IMR-90 (cell line): ENCODE results near the gene STAG1. TPM values are rescaled to one million over a fixed set of nuclear protein-coding genes. Genes with fewer than 3 reads are reported as not detected.

ENCODE experiments used
- ATAC-seq: fragments of 200-7000 bp; cut with Tn5 transposase; 2 replicates; pipeline ENCODE4 v1.9.1; 2020; ENCODE audit warnings: low read depth, mild to moderate bottlenecking, moderate library complexity
- BruUV-seq: library from RNA; stranded (reverse); fragments of 400-500 nt; replicated peaks from 2 replicates; lab custom pipeline; 2021; lab: Mats Ljungman, UMichigan
- CTCF ChIA-PET: fragments of 300-600 bp; formaldehyde crosslinking; extraction: SDS; loops from one replicate; lab custom pipeline; 2021; ENCODE audit warnings: antibody characterized with exemption; lab: Yijun Ruan, JAX
- POLR2A ChIA-PET: fragments of 300-600 bp; sonication (Branson Sonifier 250); formaldehyde crosslinking; loops from one replicate; lab custom pipeline; 2022; ENCODE audit warnings: antibody characterized with exemption; ENCODE audit not compliant: unreplicated experiment; lab: Charles Lee
- DNase-seq: peaks from one replicate; pipeline ENCODE4 v3.0.0; 2013
- H2AFZ ChIP-seq: replicated peaks from 2 replicates; pipeline ENCODE3; 2013; ENCODE audit warnings: low read length, mild to moderate bottlenecking; ENCODE audit not compliant: poor library complexity
- H2AK5ac ChIP-seq: 2 replicates; pipeline ENCODE4 v1.6.1; 2013; ENCODE audit warnings: low read depth, low read length, inconsistent platforms
- H2AK9ac ChIP-seq: replicated peaks from 2 replicates; pipeline ENCODE3; 2013; ENCODE audit warnings: mild to moderate bottlenecking, low read depth, low read length, moderate library complexity; ENCODE audit not compliant: poor library complexity
- H2BK120ac ChIP-seq: 2 replicates; pipeline ENCODE4 v1.6.1; 2013; ENCODE audit warnings: low read depth, low read length, inconsistent platforms
- H2BK15ac ChIP-seq: 3 replicates; pipeline ENCODE4 v1.6.1; 2013; ENCODE audit warnings: low read depth, low read length, inconsistent platforms
- H2BK20ac ChIP-seq: 2 replicates; pipeline ENCODE4 v1.6.1; 2013; ENCODE audit warnings: low read depth, mild to moderate bottlenecking, inconsistent platforms, low read length, moderate library complexity
- H2BK5ac ChIP-seq: 2 replicates; pipeline ENCODE4 v1.6.1; 2013; ENCODE audit warnings: mild to moderate bottlenecking, low read depth, low read length, inconsistent platforms; ENCODE audit not compliant: poor library complexity, severe bottlenecking
- H3K14ac ChIP-seq: replicated peaks from 2 replicates; pipeline ENCODE4 v1.6.1; 2013; ENCODE audit warnings: low read depth, low read length, inconsistent platforms
- H3K18ac ChIP-seq: 2 replicates; pipeline ENCODE4 v1.6.1; 2013; ENCODE audit warnings: low read depth, low read length, control low read depth
- H3K23ac ChIP-seq: 2 replicates; pipeline ENCODE4 v1.6.1; 2013; ENCODE audit warnings: low read depth, low read length, inconsistent platforms
- H3K27ac ChIP-seq: 2 replicates; pipeline ENCODE4 v1.5.1; 2013; ENCODE audit warnings: mild to moderate bottlenecking, control low read depth, low read length; ENCODE audit not compliant: insufficient read depth
- H3K27me3 ChIP-seq: 2 replicates; pipeline ENCODE4 v1.6.1; 2013; ENCODE audit warnings: low read length; ENCODE audit not compliant: control insufficient read depth, insufficient read depth
- H3K36me3 ChIP-seq: 2 replicates; pipeline ENCODE4 v1.6.1; 2013; ENCODE audit warnings: low read length, mixed read lengths; ENCODE audit not compliant: control insufficient read depth, insufficient read depth
- H3K4ac ChIP-seq: 2 replicates; pipeline ENCODE4 v1.6.1; 2013; ENCODE audit warnings: low read depth, low read length, inconsistent platforms
- H3K4me1 ChIP-seq: 2 replicates; pipeline ENCODE4 v1.6.1; 2013; ENCODE audit warnings: low read length, mixed read lengths; ENCODE audit not compliant: control insufficient read depth, insufficient read depth
- H3K4me2 ChIP-seq: 2 replicates; pipeline ENCODE4 v1.6.1; 2013; ENCODE audit warnings: low read depth, mild to moderate bottlenecking, control low read depth, low read length, moderate library complexity
- H3K4me3 ChIP-seq: 2 replicates; pipeline ENCODE4 v1.5.1; 2013; ENCODE audit warnings: low read depth, mild to moderate bottlenecking, control low read depth, low read length, moderate library complexity; ENCODE audit not compliant: insufficient read depth
- H3K56ac ChIP-seq: 2 replicates; pipeline ENCODE4 v1.6.1; 2013; ENCODE audit warnings: low read length, inconsistent platforms; ENCODE audit not compliant: insufficient read depth; ENCODE audit errors: extremely low read depth
- H3K79me1 ChIP-seq, 2 experiments: 2 replicates each; pipeline ENCODE4 v1.6.1; 2013; ENCODE audit warnings: low read length in 2 of 2, inconsistent platforms in 1 of 2, low read depth in 1 of 2
- H3K9ac ChIP-seq: 2 replicates; pipeline ENCODE4 v1.6.1; 2013; ENCODE audit warnings: low read depth, low read length, control low read depth
- H3K9me1 ChIP-seq: 2 replicates; pipeline ENCODE4 v1.6.1; 2013; ENCODE audit warnings: low read length, inconsistent platforms; ENCODE audit not compliant: insufficient read depth
- H3K9me3 ChIP-seq: 2 replicates; pipeline ENCODE4 v1.6.1; 2013; ENCODE audit warnings: low read length; ENCODE audit not compliant: control insufficient read depth, insufficient read depth
- H4K20me1 ChIP-seq: 2 replicates; pipeline ENCODE4 v1.6.1; 2013; ENCODE audit warnings: low read length, inconsistent platforms; ENCODE audit not compliant: insufficient read depth
- H4K5ac ChIP-seq: 2 replicates; pipeline ENCODE4 v1.6.1; 2013; ENCODE audit warnings: mild to moderate bottlenecking, low read depth, low read length, control low read depth
- H4K8ac ChIP-seq, 2 experiments: 2 replicates each; pipeline ENCODE4 v1.6.1; 2013; ENCODE audit warnings: low read depth in 2 of 2, low read length in 2 of 2, control low read depth in 1 of 2, inconsistent platforms in 1 of 2
- H4K91ac ChIP-seq: 2 replicates; pipeline ENCODE4 v1.6.1; 2013; ENCODE audit warnings: low read depth, low read length, inconsistent platforms; ENCODE audit not compliant: insufficient read depth
- BHLHE40 ChIP-seq: fragments of 150-350 bp; IDR thresholded peaks from 2 replicates; pipeline ENCODE4 v1.6.1; 2016; ENCODE audit warnings: mild to moderate bottlenecking, low read depth, low read length
- CEBPB ChIP-seq: IDR thresholded peaks from 2 replicates; pipeline ENCODE4 v1.6.1; 2012; ENCODE audit warnings: low read depth, low read length, improper control_type of control experiment
- CHD1 ChIP-seq: IDR thresholded peaks from 2 replicates; pipeline ENCODE4 v1.6.1; 2012; ENCODE audit warnings: low read depth, low read length, improper control_type of control experiment
- CTCF ChIP-seq: conservative IDR thresholded peaks from 2 replicates; pipeline ENCODE4 v1.5.1; 2012; ENCODE audit warnings: mild to moderate bottlenecking, low read depth, low read length, improper control_type of control experiment
- ELK1 ChIP-seq: fragments of 150-350 bp; IDR thresholded peaks from 2 replicates; pipeline ENCODE4 v1.6.1; 2016; ENCODE audit warnings: low read depth, mild to moderate bottlenecking, low read length, moderate library complexity, borderline replicate concordance
- FOS ChIP-seq: fragments of 150-350 bp; IDR thresholded peaks from 2 replicates; pipeline ENCODE4 v1.6.1; 2016; ENCODE audit warnings: low read depth, low read length
- MAFK ChIP-seq: IDR thresholded peaks from 2 replicates; pipeline ENCODE4 v1.6.1; 2012; ENCODE audit warnings: low read depth, low read length, improper control_type of control experiment
- MAZ ChIP-seq: IDR thresholded peaks from 2 replicates; pipeline ENCODE4 v1.6.1; 2012; ENCODE audit warnings: low read depth, mild to moderate bottlenecking, low read length, improper control_type of control experiment, moderate library complexity, borderline replicate concordance
- MXI1 ChIP-seq: IDR thresholded peaks from 2 replicates; pipeline ENCODE4 v1.6.1; 2012; ENCODE audit warnings: low read depth, mild to moderate bottlenecking, low read length, moderate library complexity, borderline replicate concordance
- NFE2L2 ChIP-seq: fragments of 150-350 bp; IDR thresholded peaks from 2 replicates; pipeline ENCODE4 v1.6.1; 2016; ENCODE audit warnings: low read depth, mild to moderate bottlenecking, low read length
- POLR2A ChIP-seq: IDR thresholded peaks from 2 replicates; pipeline ENCODE4 v1.6.1; 2012; ENCODE audit warnings: mild to moderate bottlenecking, low read depth, low read length
- RAD21 ChIP-seq: IDR thresholded peaks from 2 replicates; pipeline ENCODE4 v1.6.1; 2012; ENCODE audit warnings: low read length, improper control_type of control experiment
- RCOR1 ChIP-seq: IDR thresholded peaks from 2 replicates; pipeline ENCODE4 v1.6.1; 2012; ENCODE audit warnings: mild to moderate bottlenecking, low read length, improper control_type of control experiment; ENCODE audit not compliant: insufficient replicate concordance
- RFX5 ChIP-seq: IDR thresholded peaks from 2 replicates; pipeline ENCODE4 v1.8.0; 2012; ENCODE audit warnings: low read depth, mild to moderate bottlenecking, low read length, moderate library complexity
- SMC3 ChIP-seq: fragments of 150-350 bp; IDR thresholded peaks from 2 replicates; pipeline ENCODE4 v1.6.1; 2016; ENCODE audit warnings: low read depth, mild to moderate bottlenecking, antibody characterized with exemption, low read length, moderate library complexity
- USF2 ChIP-seq: fragments of 150-350 bp; IDR thresholded peaks from 2 replicates; pipeline ENCODE4 v1.6.1; 2017; ENCODE audit warnings: mild to moderate bottlenecking, antibody characterized with exemption, low read length, low read depth
- WGBS, 2 experiments: methylation state at CpG; one replicate each; pipeline versions ENCODE4 v1.1.5 to v1.1.7; 2013; ENCODE audit warnings: missing lambda C conversion rate in 2 of 2; ENCODE audit not compliant: insufficient read length in 1 of 2; ENCODE audit errors: extremely low coverage in 2 of 2; 5-methylcytosine and 5-hydroxymethylcytosine counted together
- dilution Hi-C: fragments of 300-500 bp; cut with HindIII; formaldehyde crosslinking; loops from one replicate; pipeline ENCODE4 v1.14.3; 2018; ENCODE audit warnings: low sequenced_read_pairs; ENCODE audit not compliant: unreplicated experiment
- in situ Hi-C: fragments of 300-500 bp; cut with MboI; formaldehyde crosslinking; loops from 3 replicates; pipeline ENCODE4 v1.14.3; 2019; ENCODE audit warnings: low sequenced_read_pairs, inconsistent platforms, mixed read lengths
- intact Hi-C: fragments of 100-400 bp; cut with micrococcal nuclease; formaldehyde crosslinking; loops from 2 replicates; pipeline ENCODE4 v1.10.0; 2022
- polyA plus RNA-seq, 3 experiments: library from polyadenylated mRNA; depleted of rRNA; stranded (reverse); fragments of >200 nt; gene quantifications; 2 replicates each; pipeline ENCODE4 v1.2.3, GENCODE V29; 2012; ENCODE audit warnings: low replicate concordance in 1 of 3
- total RNA-seq: library from RNA; depleted of rRNA; stranded (reverse); fragments of >200 nt; gene quantifications from 2 replicates; pipeline ENCODE4 v1.2.3, GENCODE V29; 2012

Gene STAG1
- total and polyA plus RNA-seq, 2 of the 4 experiments (the other 2 are of a cell fraction) = 9.6 to 32.3 TPM

DNA sequence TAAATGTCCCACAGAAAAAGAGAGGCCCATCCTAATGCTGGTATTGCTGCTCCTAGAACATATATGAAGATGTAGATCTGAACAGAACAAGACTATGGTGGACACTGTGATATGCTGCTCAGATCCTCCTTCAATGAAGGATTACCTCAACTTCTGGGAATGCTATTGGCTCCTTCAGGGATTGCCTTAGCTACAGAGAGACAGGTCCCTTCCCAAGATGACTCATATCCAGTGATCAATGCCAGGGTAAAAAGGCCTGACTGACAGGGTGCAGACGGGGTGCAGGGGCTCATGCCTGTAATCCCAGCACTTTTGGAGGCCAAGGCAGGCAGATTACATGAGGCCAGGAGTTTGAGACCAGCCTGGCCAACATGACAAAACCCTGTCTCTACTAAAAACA lies 20.5 kb upstream of the STAG1 start:
- Histone ChIP-seq H4K5ac (no peak overlapping the region), H3K4me1 (no peaks in the 10 kb centered on the region; the same call in 1 of the 2 replicates), H3K36me3 (no peaks in the 10 kb centered on the region), H3K9me3 (no peaks in the 10 kb centered on the region), H2BK5ac (no peak overlapping the region), H3K4me2 (no peak overlapping the region), H4K20me1 (no peaks in the 10 kb centered on the region), H3K14ac (no peak overlapping the region), H3K9ac (no peak overlapping the region), H3K56ac (no peak overlapping the region), H3K27me3 (no peaks in the 10 kb centered on the region), H3K4me3 (no peak overlapping the region), H2AK9ac (no peak overlapping the region), H2AK5ac (no peak overlapping the region), H4K91ac (no peak overlapping the region), H2BK15ac (no peak overlapping the region), H3K79me1 (no peaks in the 10 kb centered on the region), H2BK20ac (no peak overlapping the region), H4K8ac (no peak overlapping the region), H3K18ac (no peak overlapping the region), H3K4ac (no peak overlapping the region), H3K27ac (no peak overlapping the region), H2BK120ac (no peak overlapping the region), H2AFZ (no peak overlapping the region), H3K23ac (no peak overlapping the region), H3K9me1 (no peaks in the 10 kb centered on the region)
- BruUV-seq = no TSS peak
- no peak for TF ChIP-seq FOS
- no peak for TF ChIP-seq RFX5
- TF ChIP-seq MAFK = no peak
- TF ChIP-seq POLR2A = no peak
- no peak for TF ChIP-seq MAZ
- no peak for TF ChIP-seq RAD21
- TF ChIP-seq CHD1 = no peak
- TF ChIP-seq CEBPB = no peak
- TF ChIP-seq RCOR1 = no peak
- TF ChIP-seq CTCF = no peak
- no peak for TF ChIP-seq NFE2L2
- TF ChIP-seq SMC3 = no peak
- no peak for TF ChIP-seq MXI1
- TF ChIP-seq BHLHE40 = no peak
- no peak for TF ChIP-seq ELK1
- no peak for TF ChIP-seq USF2
- ATAC-seq (peak; percentile 70), DNase-seq (peak; percentile 53)
- ChIA-PET POLR2A (interaction anchor here (0.5 kb wide), 1 partner anchor 25 kb away, joined by 3 read pairs; no protein-coding TSS in a partner anchor), CTCF (interaction anchor here (0.8 kb wide), 1 partner anchor 185 kb away, joined by 3 read pairs; the partner anchor contains the start of gene IL20RB)
- WGBS, 2 experiments = no CpG with 5 or more reads among the region's 1 CpG
- in situ Hi-C loops = no loop called here
- intact Hi-C loops = loop anchor here (5.0 kb wide), 1 partner anchor 240 kb away; no protein-coding TSS in a partner anchor
- dilution Hi-C loops = no loop called here
